GM12878 (cell line): ENCODE measurements around the gene FARS2. TPM values are rescaled to one million over a fixed set of nuclear protein-coding genes. Genes with fewer than 3 reads are reported as not detected.
A peak's percentile ranks its signal among the peaks of the same experiment; 100 is the strongest.

Source experiments
- ATF2 ChIP-seq: IDR thresholded peaks from 2 replicates; pipeline ENCODE4 v1.6.1; 2012; ENCODE audit warnings: low read length, inconsistent platforms
- BACH1 ChIP-seq: fragments of 450-650 bp; IDR thresholded peaks from 2 replicates; pipeline ENCODE4 v1.6.1; 2017; ENCODE audit warnings: mild to moderate bottlenecking, borderline replicate concordance
- BHLHE40 ChIP-seq, 2 experiments: fragments of 450-650 bp in 1 of 2; IDR thresholded peaks; 2 replicates each; pipeline ENCODE4 v1.6.1; 2011 to 2017; ENCODE audit warnings: low read depth in 2 of 2, borderline replicate concordance in 1 of 2, improper control_type of control experiment in 1 of 2, low read length in 1 of 2, mild to moderate bottlenecking in 1 of 2
- BMI1 ChIP-seq: fragments of 450-650 bp; IDR thresholded peaks from 2 replicates; pipeline ENCODE4 v1.6.1; 2016; ENCODE audit warnings: mild to moderate bottlenecking, moderate library complexity, borderline replicate concordance
- CBX5 ChIP-seq: sonication (generic); IDR thresholded peaks from 2 replicates; pipeline ENCODE4 v1.6.1; 2016; ENCODE audit warnings: low read depth, moderate library complexity, mild to moderate bottlenecking, inconsistent platforms
- CHD1 ChIP-seq: IDR thresholded peaks from 2 replicates; pipeline ENCODE4 v1.6.1; 2012; ENCODE audit warnings: low read depth, low read length, improper control_type of control experiment
- DPF2 ChIP-seq: fragments of 450-650 bp; IDR thresholded peaks from 2 replicates; pipeline ENCODE4 v1.6.1; 2017; ENCODE audit warnings: mild to moderate bottlenecking
- ETV6 ChIP-seq, 2 experiments: fragments of 450-650 bp in 1 of 2; IDR thresholded peaks in 1 of 2; conservative IDR thresholded peaks in 1 of 2; 2 replicates each; pipeline ENCODE4 v1.6.1; 2014; ENCODE audit warnings: antibody characterized with exemption in 1 of 2, borderline replicate concordance in 1 of 2, low read depth in 1 of 2, mild to moderate bottlenecking in 1 of 2, moderate library complexity in 1 of 2
- IRF4 ChIP-seq: IDR thresholded peaks from 2 replicates; pipeline ENCODE4 v1.6.1; 2011; ENCODE audit warnings: low read depth, low read length
- IRF5 ChIP-seq: fragments of 450-650 bp; IDR thresholded peaks from 2 replicates; pipeline ENCODE4 v1.6.1; 2017; ENCODE audit warnings: borderline replicate concordance
- JUNB ChIP-seq: IDR thresholded peaks from 2 replicates; pipeline ENCODE4 v1.6.1; 2016; ENCODE audit warnings: antibody characterized with exemption, mild to moderate bottlenecking
- MLLT1 ChIP-seq: fragments of 450-650 bp; IDR thresholded peaks from 2 replicates; pipeline ENCODE4 v1.6.1; 2016; ENCODE audit warnings: mild to moderate bottlenecking
- MXI1 ChIP-seq: fragments of 150-350 bp; IDR thresholded peaks from 2 replicates; pipeline ENCODE4 v1.6.1; 2011; ENCODE audit warnings: low read depth, mild to moderate bottlenecking, inconsistent platforms, low read length, improper control_type of control experiment
- NBN ChIP-seq: fragments of 450-650 bp; IDR thresholded peaks from 2 replicates; pipeline ENCODE4 v1.6.1; 2016
- NFYB ChIP-seq: IDR thresholded peaks from 2 replicates; pipeline ENCODE4 v1.6.1; 2011; ENCODE audit warnings: low read depth, mild to moderate bottlenecking, low read length, improper control_type of control experiment, moderate library complexity; ENCODE audit not compliant: insufficient read depth
- NR2C2 ChIP-seq: IDR thresholded peaks from 2 replicates; pipeline ENCODE4 v1.6.1; 2011; ENCODE audit warnings: borderline replicate concordance, low read depth; ENCODE audit not compliant: control insufficient read depth, insufficient read length
- RB1 ChIP-seq: fragments of 450-650 bp; formaldehyde crosslinking; IDR thresholded peaks from 2 replicates; pipeline ENCODE4 v1.6.1; 2017; ENCODE audit warnings: mild to moderate bottlenecking, borderline replicate concordance
- RELB ChIP-seq: fragments of 450-650 bp; IDR thresholded peaks from 2 replicates; pipeline ENCODE4 v1.6.1; 2017; ENCODE audit warnings: low read depth, mild to moderate bottlenecking, moderate library complexity
- RFX5 ChIP-seq: IDR thresholded peaks from 2 replicates; pipeline ENCODE4 v1.6.1; 2011; ENCODE audit warnings: low read depth, low read length, improper control_type of control experiment
- SP1 ChIP-seq: IDR thresholded peaks from one replicate; pipeline ENCODE4 v1.6.1; 2011; ENCODE audit warnings: low read depth, low read length
- SPI1 ChIP-seq: IDR thresholded peaks from 2 replicates; pipeline ENCODE4 v1.6.1; 2011; ENCODE audit warnings: low read depth, mild to moderate bottlenecking, low read length, moderate library complexity, borderline replicate concordance; ENCODE audit not compliant: insufficient read depth
- SUPT20H ChIP-seq: IDR thresholded peaks from 2 replicates; pipeline ENCODE4 v1.6.1; 2011; ENCODE audit warnings: low read depth, mild to moderate bottlenecking, low read length, moderate library complexity, borderline replicate concordance; ENCODE audit not compliant: control insufficient read depth
- TAF1 ChIP-seq: IDR thresholded peaks from 2 replicates; pipeline ENCODE4 v1.6.1; 2011; ENCODE audit warnings: mild to moderate bottlenecking, low read depth, low read length, borderline replicate concordance
- TCF3 ChIP-seq: IDR thresholded peaks from 2 replicates; pipeline ENCODE4 v1.6.1; 2012; ENCODE audit warnings: low read depth, mild to moderate bottlenecking, low read length, borderline replicate concordance; ENCODE audit not compliant: insufficient read depth
- TCF7 ChIP-seq: IDR thresholded peaks from 2 replicates; pipeline ENCODE4 v1.6.1; 2014; ENCODE audit warnings: antibody characterized with exemption, borderline replicate concordance
- ZNF384 ChIP-seq: IDR thresholded peaks from 2 replicates; pipeline ENCODE4 v1.6.1; 2012; ENCODE audit warnings: low read depth, mild to moderate bottlenecking, low read length, improper control_type of control experiment, borderline replicate concordance
- ZSCAN29 ChIP-seq: fragments of 450-650 bp; IDR thresholded peaks from 2 replicates; pipeline ENCODE4 v1.6.1; 2017; ENCODE audit warnings: mild to moderate bottlenecking, moderate library complexity
- polyA plus RNA-seq, 11 experiments: library from polyadenylated mRNA; depleted of rRNA in 4 of 11; unstranded in 6 of 11; stranded (reverse) in 5 of 11; fragments of >200 nt; fragmentation: Nextera tagmentation in 4 of 11; fragmentation: Illumina TruSeq in 1 of 11; extraction: Ambion mirVana in 4 of 11; extraction: Trizol in 1 of 11; gene quantifications; 1 replicate in 1 of 11; 2 replicates in 10 of 11; pipeline versions ENCODE4 v1.2.1 to v1.2.3, GENCODE V29; 2011 to 2016; ENCODE audit warnings: inconsistent platforms in 2 of 11, missing spikeins in 2 of 11, low read depth in 1 of 11
- total RNA-seq, 4 experiments: library from RNA; depleted of rRNA in 3 of 4; stranded (reverse); fragments of >200 nt in 3 of 4; fragmentation: Illumina TruSeq in 1 of 4; extraction: Trizol in 1 of 4; gene quantifications; 2 replicates each; pipeline versions ENCODE4 v1.2.1 to v1.2.3, GENCODE V29; 2013 to 2021

FARS2 gene
- total and polyA plus RNA-seq, 10 of the 15 experiments (the other 5 are each of a cell fraction or from before 2014, with no cell fraction given): 16.8 to 46.7 (median 25.6) TPM

- TF ChIP-seq RFX5 (no peak), SPI1 (peak; percentile 49; the same call in 1 of the 2 replicates), RB1 (no peak), MLLT1 (0 out of 2 replicates have a peak, but pooled peaks have one; percentile 51), BACH1 (no peak), IRF4 (no peak), SUPT20H (no peak), JUNB (peak; percentile 53), NFYB (no peak), BMI1 (no peak), NBN (no peak), ATF2 (peak; percentile 50; the same call in 1 of the 2 replicates), MXI1 (no peak), TCF7 (peak; percentile 97), DPF2 (no peak), SP1 (no peak), CHD1 (no peak), CBX5 (no peak), TCF3 (no peak), BHLHE40 (IDR thresholded peaks at IDR 0.05; ENCODE audit: borderline replicate concordance in 1 of 2, low read depth in 2 of 2, low read length in 1 of 2) (peak in 1 of 2 experiments; percentile 14; a peak in 1 of 4 replicates), TAF1 (no peak), NR2C2 (no peak), ZSCAN29 (no peak), ETV6 (conservative IDR thresholded peaks at IDR 0.05 in 1 of 2, IDR thresholded peaks at IDR 0.05 in 1 of 2; ENCODE audit: borderline replicate concordance in 1 of 2, low read depth in 1 of 2) (no peak), ZNF384 (no peak), RELB (no peak), IRF5 (no peak)
Observed at GRCh38 chr6:5567352-5567751, 306.0 kb downstream of the FARS2 start (continued).
